Choroid plexus epithelial cell (primary cell): ENCODE measurements around the gene ABHD10.

Experiments used
- DNase-seq: peaks from one replicate; pipeline ENCODE4 v3.0.0-alpha.2; 2010; ENCODE audit warnings: low read depth
- H3K4me3 ChIP-seq: 2 replicates; pipeline ENCODE4 v1.5.1; 2011; ENCODE audit warnings: low read depth, mild to moderate bottlenecking, control low read depth, low read length, moderate library complexity
- TF ChIP-seq, protein P1 (sequence below): conservative IDR thresholded peaks from 2 replicates; pipeline ENCODE4 v1.5.1; 2011; ENCODE audit warnings: low read depth, mild to moderate bottlenecking, control low read depth, inconsistent platforms, low read length, moderate library complexity

ABHD10 gene

DNA sequence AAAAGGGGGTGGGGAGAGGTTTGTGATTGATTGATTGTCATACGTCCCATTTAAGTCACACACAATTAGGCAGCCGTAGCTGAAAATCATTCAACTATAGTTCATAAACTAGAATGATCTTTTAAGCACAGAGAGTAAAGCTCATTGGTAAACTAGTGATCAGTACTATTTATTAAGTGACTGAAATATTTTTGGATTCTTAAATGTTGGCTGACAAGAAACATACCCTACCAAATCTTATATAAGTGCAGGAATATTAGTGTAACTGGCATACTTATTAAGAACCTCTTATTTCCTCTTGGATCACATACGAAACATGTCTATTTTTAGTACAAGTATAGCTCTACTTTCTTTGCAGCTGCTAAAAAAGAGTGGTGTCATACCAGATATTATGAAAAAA is 8.4 kb upstream of the ABHD10 start:
- H3K4me3 ChIP-seq = no peak overlapping the region
- no peak for DNase-seq
- TF ChIP-seq, protein P1, sequence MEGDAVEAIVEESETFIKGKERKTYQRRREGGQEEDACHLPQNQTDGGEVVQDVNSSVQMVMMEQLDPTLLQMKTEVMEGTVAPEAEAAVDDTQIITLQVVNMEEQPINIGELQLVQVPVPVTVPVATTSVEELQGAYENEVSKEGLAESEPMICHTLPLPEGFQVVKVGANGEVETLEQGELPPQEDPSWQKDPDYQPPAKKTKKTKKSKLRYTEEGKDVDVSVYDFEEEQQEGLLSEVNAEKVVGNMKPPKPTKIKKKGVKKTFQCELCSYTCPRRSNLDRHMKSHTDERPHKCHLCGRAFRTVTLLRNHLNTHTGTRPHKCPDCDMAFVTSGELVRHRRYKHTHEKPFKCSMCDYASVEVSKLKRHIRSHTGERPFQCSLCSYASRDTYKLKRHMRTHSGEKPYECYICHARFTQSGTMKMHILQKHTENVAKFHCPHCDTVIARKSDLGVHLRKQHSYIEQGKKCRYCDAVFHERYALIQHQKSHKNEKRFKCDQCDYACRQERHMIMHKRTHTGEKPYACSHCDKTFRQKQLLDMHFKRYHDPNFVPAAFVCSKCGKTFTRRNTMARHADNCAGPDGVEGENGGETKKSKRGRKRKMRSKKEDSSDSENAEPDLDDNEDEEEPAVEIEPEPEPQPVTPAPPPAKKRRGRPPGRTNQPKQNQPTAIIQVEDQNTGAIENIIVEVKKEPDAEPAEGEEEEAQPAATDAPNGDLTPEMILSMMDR = no peak

DNA sequence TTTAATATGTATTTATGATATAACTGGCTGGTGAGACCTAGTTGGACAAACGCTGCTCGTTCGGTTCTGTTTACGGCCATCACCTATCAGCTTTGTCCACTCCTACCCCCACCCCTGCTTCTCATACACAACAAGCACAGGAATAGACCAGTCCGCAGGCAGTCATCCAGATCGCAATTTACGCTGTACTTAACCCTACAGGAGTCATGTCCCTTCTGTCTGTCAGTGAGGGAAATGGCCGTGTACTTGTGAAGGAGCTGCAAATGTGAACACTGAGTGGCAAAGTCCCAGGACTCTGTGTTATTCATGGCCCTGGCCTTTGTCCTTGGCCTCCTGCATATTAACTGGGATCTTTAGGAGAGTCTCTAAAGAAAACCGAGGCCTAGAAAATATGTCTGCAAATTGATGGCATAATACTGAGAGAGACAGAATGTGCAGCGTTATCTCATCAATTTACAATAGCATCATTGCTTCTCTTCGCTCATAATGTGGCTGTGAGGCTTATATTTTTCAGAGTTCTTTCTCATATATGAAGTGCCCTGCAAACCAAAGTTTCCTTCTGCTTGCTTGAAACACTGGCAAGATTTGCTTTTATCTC is 7.2 kb upstream of the ABHD10 start:
- no peak overlapping the region for H3K4me3 ChIP-seq
- DNase-seq = no peak
- TF ChIP-seq, protein P1 = no peak

DNA sequence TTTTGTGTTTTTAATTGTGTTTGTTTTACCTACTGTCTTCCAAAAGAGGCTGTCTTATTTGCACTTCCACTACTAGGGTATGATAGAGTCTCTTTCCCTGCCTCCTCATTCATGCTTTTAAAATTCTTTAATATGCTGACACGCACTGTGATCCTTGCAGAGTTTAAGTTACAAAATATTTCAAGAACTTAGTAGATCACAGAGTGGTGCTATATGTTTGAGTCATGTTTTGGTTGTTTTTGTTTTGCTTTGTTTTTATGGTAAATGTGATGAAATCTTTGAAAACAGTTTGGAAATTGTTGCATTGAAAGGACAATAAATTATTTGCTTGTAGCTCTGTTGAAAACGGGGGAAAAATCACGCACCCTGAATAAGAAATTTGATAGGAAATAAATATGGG is 5.9 kb upstream of the ABHD10 start:
- DNase-seq = no peak
- TF ChIP-seq, protein P1 = no peak
- H3K4me3 ChIP-seq = no peak overlapping the region

DNA sequence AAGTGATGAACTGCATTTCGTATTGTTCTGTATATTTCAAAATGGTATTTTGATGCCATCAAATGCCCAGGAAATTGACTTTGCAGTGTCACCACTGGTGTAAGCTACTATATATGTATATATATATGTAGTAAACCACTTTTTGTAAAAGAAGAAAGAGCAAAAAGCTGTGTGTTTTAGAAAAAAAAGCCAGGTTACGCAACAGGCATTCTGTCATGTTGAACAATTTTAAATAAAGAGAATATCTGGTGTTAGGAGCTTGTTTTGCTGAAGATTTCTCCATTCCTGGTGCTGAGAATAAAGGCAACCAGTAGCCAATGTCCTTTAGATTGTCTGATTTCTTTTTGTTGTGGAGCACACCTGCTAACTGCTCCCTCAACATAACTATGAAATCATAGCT is 3.7 kb upstream of the ABHD10 start:
- DNase-seq = no peak
- H3K4me3 ChIP-seq = no peak overlapping the region
- TF ChIP-seq, protein P1 = no peak

DNA sequence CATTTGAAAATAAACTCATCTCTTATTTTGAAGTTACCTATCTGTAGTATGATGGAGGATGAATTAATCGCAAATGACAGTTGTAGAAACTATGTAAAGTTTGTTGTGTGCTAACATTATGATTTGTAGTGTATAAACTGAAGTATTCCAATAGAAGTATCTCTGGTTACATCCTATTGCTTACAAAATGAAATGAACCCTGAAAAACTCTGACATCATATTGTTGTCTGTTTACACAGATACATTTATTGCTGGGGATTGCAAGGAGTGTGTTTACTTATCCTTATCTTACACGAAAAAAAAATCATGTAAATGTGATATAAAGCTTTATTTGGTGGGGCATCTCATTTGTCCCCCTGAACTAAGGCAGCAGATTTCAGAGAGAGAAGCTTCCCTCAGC is 2.6 kb upstream of the ABHD10 start:
- H3K4me3 ChIP-seq = no peak overlapping the region
- DNase-seq = no peak
- TF ChIP-seq, protein P1 = no peak

DNA sequence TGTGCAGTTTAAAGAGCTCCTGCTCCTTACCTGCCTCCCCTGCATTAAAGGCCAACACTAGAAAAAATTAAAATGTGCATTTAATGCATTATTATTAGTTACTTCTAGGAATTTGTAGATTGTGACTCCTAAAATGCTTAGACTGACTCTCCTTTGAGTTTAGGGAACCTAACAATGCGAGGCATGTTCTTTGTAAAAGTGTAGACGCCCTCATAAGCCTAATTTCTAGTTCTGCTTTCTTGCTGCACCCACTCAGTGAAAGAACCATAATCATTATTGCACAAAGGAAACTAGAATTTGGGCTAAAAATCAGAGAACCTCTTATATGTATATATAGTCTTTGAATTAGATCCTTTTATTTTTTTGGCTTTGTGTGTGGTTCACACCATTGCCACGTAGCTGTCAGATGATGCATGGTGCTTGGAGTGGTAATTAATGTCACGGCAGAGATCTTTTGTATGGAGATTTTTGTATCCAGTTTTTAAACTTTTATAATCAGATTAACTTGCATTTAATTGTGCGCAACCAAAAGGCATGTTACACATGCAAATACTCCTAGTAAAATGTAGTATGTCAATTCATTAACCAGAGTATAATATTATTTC is 710 bp downstream of the ABHD10 start:
- DNase-seq = peak; percentile 32
- TF ChIP-seq, protein P1 = no peak
- H3K4me3 ChIP-seq = peak overlapping the region; percentile 89
